Measurements from ENCODE around the gene DNLZ.

DNLZ gene

DNA sequence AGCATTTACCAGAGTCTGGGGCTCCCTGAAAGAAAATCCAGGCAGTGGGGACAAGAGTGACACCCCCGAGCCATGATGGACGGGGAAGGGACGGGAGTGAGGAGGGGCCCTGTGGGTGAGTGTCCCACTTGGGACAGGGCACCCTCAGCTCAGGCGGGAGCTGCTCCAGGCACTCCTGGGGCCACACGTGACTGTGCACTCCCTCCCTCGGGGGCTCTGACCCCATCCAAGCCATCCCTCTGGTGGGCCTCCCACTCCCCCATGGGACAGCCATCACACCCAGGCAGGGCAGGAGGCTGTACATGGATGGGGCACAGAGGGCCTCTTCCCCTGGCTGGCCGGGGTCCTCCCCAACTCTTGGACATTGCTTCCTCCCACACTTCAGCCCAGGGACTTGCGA lies 12.9 kb upstream of the DNLZ start:
- no peak for DNase-seq (ENCODE audit: low spot score)

DNA sequence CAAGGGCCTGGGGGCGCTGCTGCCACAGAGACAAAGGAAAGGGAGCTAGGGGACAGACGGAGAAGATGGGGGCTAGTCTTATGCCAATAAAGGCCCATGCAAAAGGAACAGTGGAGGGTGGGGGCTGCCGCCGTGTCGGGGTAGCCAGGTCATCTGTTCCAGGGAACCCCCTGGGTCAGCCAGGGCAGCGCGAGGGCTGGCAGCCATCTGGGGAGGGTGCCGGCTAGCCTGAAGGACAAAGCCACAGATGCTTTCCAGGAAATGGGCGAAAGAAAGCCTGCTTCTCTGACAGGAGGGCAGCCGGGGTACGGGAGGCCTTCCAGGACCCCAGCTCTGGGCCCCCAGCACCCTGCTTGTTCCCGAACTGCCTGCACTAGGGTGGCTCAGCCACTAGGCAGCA lies 11.6 kb upstream of the DNLZ start:
- no peak for DNase-seq (ENCODE audit: low spot score)

DNA sequence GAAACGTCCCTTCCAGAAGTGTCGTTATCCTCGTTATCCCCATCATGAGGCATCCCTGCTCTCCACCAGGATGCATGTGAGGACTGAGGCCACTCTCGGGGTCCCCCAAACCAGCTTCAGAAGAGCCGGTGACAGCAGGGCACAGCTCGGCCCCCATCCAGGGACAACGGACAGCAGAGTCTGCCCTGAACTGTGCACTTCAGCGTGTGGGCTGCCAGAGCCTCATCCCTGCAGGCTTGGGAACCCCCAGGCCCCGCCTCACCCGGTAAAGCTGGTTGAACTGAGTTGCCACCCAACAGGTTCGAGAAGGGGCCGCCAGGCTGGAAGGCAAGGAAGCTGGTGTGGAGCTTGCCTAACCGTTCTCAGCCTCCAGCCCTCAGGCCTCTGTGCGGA lies 10.6 kb upstream of the DNLZ start:
- DNase-seq (ENCODE audit: low spot score): no peak

DNA sequence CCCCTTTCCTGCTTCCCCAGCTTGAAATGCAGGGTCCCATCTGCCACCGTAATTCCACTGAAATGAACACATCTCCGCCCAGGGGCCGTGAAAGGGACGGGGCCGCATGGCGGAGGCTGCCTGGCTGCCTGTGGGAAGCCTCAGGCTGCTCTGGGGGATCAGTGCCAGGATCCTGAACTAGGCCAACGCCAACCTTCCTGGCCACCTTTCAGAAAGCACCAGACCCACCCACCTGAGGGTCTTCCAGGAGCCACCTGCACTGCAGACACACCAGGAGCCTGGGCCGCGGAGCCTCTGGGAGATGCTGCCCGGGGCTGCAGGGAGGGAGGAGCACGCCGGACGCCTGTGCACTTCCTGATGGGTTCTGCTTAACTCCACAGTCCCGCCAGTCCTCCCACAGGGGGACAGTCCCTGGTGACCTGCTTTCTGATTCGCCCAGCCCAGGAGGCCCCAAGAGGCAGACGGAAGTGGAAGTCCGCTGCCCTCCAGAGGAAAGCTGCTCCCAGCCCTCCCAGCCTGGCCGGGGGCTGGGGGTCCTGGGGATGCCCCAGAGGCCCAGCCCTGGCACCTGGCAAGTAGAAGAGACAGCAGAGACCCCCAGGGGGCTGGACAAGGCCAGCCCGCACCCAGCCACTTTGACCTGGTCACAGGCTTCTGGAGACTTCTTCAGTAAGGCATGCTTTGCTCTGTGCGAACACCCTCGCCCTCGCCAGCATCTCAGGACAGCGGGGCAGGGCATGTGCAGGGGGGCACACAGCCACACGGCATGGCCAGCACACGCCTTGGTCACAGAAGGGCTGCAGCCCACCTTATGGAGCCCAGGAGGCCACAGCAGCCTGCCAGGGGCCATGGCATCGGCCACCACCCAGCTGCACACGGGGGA lies 10.0 kb upstream of the DNLZ start, which contains the start of gene CARD9:
Gene CARD9 (minus strand): TSS at position 370 of the 883 bp plus-strand sequence. CDS start 1,591 bp downstream, outside the sequence.
- DNase-seq (ENCODE audit: low spot score): no peak

DNA sequence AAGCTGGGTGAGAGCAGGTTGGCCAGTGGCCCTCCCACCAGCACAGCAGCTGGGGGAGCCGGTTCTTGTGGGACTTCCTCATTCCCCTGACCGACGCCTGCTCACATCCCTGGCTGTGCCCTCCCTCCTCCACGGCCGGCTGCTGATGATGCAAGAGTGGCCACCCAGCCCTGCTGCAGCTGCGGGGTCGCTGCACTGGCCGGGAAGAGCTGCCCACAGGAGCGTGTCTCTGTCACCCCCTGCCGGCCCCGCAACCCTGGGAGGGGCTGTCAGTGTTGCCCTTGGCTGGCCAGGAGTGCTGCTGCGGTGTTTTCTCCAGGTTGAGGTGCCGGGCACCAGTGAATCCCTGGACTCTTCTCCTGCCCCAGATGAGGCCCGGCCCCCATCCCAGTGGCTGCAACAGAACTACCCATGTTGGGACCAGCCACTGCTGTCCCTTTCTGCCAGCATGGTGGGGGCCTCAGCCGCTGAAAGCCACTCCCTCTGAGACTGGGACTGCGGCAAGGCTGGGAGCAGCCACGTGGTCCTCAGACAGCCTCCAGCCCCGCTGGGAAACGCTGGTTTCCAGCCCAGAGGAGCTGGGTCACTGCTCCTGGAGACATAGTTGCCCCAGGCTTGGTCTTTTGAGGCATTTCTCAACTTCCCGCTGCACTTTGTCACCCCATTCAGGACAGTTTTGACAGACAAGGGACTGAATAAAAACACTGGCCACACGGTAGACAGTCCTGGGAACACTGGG lies 9.2 kb upstream of the DNLZ start:
- no peak for DNase-seq (ENCODE audit: low spot score)

DNA sequence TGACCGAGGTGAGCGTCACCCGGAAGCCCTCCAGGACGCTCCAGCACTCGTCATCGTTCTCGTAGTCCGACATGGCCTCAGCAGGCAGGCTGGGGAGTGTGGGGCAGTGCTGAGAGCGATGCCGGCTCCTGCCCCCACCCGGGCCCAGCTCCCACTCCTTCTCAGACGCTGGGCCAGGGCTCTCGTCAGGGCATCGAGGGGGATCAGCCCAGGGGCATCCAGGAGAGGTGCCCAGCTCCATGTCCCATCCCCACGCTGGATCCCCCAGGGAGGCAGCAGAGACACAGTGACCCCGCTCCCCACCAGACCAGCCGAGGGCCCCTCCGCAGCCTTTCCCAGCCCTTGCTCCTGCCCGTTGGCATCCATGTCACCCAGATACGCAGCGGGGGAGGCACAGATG lies 8.5 kb upstream of the DNLZ start:
- no peak for DNase-seq (ENCODE audit: low spot score)

DNA sequence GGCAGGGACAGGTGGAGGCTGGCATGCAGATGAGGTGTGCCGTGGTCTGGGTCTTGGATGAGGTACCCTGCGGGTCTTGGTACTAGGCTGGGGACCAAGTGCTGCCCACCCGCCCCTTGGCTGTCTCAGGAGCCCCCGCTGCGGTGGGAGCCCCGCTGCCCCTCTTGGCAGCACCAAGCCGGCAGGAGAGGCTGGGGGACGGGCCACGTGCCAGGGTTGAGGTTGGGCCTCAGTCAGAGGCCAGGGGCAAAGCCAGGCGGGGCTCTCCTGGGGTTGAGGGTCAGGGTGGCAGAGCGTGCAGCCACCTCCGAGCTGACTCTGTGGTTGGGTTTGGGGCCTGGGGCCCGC lies 8.0 kb upstream of the DNLZ start:
- DNase-seq (ENCODE audit: low spot score): no peak

DNA sequence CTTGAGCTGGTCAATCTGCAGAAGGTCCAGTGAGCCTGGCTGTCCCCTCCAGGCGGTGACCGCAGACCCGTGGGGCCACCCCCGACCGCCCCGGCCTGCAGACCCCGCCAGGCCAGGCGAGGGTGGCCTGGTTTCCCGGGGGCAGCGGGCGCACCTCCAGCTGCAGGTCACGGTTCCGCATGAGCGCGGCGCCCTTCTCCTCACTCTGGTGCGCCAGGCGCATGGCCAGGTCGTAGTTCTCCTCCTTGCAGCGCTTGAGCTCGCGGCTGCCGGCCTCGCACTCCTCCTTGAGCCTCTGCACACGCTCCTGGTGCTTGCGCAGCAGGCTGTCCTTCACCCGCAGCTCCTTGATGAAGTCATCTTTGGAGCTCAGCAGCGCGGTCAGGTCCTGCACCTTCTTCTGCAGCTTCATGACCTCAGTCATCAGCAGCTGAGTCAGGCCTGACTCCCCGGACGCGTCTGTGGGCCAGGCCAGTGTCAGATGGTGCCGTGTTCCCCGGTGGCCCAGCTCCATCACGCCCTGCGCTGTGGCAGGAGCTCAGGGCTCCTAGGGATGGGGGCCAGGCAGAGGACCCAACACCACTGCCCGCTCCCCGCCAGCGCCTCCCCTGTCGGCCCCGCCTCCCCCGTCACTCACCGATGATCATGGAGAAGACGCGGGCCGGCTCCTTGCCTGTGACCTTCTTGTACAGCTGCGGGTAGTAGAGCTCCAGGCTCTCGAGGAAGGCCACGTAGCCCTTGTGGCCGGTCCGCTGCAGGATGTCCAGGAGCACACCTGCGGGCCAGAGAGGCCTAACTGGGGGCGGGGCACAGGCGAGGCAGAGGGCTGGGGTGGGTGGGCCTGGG lies 7.4 kb upstream of the DNLZ start:
- DNase-seq (ENCODE audit: low spot score): no peak

DNA sequence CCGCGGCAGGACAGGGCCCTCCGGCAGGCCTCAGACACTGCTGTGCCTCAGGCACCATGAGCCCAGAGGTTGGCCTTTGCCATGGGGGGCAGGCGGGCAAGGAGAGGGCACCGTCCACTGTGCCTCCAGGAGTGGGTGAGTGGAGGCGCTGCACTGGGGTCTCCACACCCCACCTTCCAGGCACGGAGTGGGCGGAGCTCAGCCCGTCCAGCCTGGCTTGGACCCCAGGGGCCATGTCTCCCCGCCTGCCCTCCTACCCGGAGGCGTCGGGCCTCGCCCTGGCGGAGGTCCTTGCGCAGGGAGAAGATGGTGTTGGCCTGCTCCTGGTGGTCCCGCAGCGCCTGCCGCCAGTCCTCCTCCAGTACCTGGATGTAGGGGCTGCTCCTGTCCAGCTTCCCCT lies 6.5 kb upstream of the DNLZ start:
- DNase-seq (ENCODE audit: low spot score): no peak

DNA sequence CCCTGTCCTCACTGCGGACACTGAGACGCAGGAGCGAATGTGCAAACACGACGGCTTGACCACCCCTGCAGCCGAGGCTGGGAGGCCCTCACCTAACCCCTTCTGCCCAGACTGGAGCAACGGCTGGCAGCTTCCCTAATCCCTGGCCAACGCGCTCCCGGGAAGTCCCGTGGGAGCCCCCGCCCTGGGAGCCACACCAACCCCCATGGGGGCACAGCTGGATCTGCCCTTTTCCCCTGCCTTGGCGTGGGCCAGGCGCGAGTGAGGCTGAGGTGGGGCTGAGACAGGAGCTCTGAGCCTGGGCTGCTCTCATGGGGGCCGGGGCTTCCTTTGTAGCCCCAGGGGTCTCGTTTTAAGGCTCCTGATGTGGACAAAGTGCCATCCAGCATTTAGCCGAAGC lies 4.6 kb upstream of the DNLZ start:
- DNase-seq (ENCODE audit: low spot score): no peak

DNA sequence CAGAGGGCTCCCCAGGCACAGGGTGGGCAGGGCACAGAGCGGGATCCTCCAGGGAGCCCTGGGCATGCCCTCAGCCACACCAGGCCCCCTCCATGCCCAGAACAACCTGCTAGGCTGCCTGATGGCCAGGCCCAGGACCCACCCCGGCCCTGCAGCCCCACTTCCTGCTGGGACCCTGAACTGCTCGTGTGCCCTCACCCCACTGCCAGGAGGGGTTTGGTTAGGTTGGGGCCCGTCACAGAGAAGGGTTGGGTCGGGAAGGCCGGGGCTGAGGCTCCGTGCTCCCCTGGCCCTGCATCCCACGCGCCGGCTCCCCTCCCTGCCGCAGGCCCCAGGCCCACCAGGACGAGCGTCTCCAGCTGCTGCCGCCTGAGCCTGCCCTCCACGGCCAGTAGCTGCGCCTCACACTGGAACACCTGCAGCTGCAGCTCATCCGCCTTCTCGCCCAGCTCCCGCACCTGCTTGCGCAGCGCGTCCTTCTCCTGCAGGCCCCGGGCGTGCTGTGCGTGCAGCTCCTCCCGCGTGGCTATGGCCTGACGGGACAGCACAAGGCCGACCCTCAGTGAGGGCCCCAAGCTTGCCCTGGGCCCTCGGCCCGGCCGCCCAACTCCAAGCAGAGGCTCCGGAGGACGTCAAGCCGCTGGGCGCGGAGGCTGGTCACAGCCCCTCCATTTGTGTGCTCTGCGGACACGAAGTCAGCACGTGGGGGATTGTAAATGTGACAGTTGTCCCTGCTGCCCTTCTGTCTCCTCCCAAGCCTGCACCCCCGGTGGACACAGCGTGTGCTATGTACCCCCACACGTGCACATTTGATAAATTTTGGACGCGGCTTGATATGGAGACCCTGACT lies 4.0 kb upstream of the DNLZ start:
- DNase-seq (ENCODE audit: low spot score): no peak

DNA sequence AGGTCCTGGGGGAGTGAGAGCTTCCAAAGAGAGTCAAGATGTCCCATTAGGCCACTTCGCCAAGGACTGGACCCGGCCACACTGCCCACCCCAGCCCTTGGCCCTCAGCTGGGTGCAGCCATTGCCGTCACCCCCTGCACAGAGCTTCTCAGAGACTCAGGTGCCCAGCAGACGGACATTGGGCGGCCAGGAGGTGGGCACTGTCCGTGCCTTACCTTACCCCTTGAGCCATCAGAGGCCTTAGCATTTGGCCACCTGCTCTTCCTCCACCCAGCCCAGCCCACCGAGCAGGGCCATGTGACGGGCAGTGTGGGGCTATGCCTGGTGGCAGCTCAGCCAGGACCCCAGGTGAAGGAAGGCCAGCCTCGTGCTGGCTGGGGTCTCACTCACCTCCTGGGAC lies 3.3 kb upstream of the DNLZ start:
- DNase-seq (ENCODE audit: low spot score): no peak

DNA sequence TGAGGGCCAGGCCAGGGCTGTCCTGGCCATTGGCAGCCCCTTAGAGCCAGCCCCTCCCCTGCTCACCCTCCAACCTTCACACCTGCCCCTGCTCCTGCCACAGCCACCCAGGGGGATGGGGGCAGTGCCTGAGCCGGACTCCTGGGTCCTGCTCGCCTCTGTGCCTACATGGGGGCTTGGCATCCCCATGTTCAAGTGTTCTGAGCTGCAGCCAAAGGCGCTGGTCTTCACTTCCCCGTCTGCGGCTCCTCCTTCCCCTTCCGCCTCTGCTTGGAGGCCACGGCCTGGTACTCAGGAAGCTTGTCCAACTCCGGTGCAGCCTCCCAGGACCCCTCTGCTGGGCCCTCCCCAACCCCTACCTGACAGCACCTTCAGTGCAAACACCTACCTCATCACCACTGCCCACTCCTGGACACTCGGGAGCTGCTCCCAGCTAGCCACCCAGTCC lies 2.3 kb upstream of the DNLZ start:
- DNase-seq (ENCODE audit: low spot score): no peak

DNA sequence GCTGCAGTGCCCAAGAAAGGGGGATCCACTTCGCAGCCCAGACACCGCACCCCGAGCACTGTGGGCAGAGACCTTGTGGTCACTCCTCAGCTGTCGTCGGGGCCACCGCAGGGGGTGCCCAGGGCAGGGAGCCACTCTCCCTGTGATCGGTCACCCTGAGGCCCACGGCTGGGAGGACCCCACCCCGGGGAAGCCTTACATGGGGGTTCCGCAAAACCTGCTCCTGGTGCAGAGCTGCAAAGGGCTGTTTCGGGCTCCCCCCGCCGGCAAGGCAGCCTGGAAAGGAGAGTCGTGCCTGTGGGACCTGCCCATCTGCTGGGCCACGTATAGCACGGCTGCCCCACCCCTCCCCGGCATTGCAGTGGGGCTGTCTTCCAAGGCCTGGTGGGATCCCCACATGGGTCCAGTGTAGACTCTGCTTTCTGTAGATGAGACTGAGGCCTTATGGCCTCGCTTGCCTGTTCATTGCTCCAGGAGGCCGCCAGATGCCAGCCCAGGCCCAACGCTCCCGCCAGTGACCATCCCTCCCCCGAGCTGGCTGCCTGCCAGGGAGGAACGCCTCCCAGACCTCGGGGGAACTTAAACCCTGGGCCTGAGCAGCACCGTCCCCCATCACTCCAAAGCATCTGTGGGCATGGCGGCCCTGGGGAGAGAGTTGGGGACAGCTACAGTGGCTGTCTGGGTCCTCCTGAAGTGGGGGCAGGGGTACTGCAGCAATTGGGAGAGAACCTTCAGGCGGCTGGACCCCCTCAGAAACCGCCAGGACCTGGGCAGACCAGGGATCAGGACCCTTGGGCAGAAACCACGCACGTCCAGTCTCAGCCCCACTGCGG lies 1.6 kb upstream of the DNLZ start:
- no peak for DNase-seq (ENCODE audit: low spot score)

DNA sequence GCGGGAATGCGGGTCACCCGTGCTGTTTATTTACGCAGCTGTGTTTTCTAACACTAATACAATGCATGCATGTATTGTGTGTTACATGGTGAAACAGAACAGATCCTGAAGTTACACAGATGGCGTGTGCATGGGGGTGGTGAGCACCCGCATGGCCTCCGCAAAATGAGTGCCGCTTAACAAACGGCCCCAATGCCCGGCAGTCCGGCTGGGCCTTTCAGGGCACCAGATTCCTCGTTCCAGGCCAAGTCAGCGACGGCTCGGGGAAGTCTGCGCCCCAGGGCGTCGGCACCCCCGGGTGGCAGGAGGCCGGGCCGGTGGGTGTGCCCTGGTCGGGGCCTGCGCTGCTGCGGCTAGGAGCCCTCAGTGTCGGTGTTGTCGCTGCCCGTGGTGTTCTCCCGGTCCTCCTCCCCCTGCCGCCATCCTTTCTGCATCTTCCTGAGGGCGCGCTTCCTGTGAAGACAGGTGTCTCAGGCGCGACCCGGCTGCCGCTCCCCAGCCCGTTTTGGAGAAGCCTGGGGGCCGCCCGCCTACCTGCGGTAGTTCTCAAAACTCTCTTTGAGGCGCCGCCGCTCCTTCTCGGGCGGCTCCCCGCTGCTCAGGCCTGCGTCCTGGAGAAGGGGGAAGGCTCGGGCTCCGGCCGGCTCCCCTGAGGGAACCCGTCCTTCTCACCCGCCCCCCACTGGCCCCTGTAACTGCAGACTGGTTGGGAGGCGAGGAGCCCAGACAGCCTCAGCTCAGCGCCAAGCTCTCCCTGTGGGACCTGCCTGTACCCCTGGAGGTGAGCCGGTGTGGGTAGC lies 605 bp upstream of the DNLZ start:
- no peak for DNase-seq (ENCODE audit: low spot score)

DNA sequence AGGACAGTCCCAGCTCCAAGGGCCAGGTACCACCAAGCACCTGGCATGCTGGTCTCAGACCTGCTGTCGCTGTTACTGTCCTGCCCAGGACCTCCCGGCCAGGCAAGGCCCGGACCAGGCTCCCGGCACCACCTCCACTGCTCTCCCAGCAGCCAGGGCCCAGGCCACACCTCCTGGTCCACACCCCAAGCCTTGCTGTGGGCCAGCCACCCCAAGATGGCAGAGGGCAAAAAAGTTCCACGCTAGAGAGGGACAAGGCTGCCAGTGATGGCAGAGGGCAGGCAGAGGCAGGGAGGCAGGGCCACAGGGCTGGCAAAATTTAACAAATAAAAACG lies 1.1 kb downstream of the DNLZ start:
- DNase-seq (ENCODE audit: low spot score): no peak

DNA sequence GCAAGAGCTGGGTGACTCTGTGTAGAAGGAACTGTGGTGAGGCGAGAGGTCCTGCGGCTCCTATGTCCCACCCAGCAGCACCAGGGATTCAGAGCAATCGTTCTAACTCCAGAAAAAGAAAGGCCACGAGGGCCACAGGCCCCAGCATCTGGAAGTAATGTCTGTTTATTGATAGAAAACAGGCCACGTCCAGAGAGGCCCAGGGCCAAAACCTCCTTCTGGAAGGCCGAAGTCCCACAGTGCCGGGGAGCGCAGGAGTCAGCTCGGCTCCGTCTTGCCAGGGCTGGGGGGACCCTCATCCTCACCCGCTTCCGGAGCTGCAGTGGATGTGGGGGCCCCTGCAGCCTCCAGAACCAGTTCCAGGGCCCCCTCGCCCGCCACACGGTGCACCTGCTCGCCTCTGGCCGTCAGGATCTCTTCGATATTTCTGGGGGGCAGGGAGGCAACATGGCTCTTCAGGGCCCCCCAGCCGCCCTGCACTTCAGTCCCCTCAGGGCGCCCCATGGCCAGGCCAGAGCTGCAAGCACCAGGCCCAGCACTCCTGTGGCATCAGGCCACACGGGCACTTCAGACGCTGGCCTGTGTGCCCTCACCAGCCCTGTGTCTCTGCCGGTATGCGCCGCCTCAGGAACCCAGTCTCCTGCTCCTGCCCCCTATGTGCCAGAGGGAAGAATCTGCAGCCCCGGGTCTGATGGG lies 1.6 kb downstream of the DNLZ start:
- DNase-seq (ENCODE audit: low spot score): no peak

DNA sequence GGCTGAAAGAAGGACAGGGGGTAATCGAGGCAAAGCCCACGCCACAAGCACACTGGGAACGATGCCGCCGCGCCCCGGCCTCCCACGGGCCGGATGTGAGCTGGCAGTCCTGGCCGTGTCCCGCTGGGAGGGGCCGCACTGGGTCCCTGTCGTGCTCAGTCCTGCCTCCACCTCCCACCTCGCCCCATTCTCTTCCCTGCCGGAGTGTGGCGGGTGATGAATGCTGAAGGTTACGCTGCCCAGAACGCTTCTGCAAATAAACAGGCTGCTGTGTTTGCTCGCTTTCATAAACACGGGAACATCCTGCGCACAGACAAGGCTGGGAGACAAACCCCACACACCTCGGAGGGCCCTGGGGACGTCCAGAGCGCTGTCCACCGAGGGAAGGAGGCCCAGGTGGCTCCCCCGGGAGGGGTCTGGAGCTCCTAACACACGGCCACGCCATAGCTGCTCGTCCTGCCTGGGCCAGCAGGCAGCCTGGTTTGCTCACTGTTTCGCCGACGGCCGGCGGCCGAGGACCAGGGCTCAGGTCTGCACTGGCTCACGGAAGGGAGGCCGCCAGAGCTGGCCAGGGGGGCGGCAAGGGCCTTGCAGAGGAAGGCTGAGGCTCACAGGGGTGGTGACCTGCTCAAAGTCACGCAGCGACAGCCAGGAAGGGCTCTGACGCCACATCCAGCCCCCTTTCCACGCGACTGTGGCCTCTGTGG lies 2.3 kb downstream of the DNLZ start:
- DNase-seq (ENCODE audit: low spot score): no peak
